NCI-H1417 (cell line): Measurements from ENCODE around the gene FBXO38.
A peak's percentile ranks its signal among the peaks of the same experiment; 100 is the strongest.

ENCODE experiments used
- DNase-seq, 3 experiments: peaks; one replicate each; lab custom pipeline; 2025; lab: John Stamatoyannopoulos, UW

Gene FBXO38

GRCh38 chr5:148386041-148386440, 2.3 kb downstream of the FBXO38 start:
- DNase-seq, result no peak

- no peak for DNase-seq
Measured at GRCh38 chr5:148387325-148387724, 3.6 kb downstream of the FBXO38 start.

GRCh38 chr5:148388696-148389095, 4.9 kb downstream of the FBXO38 start:
- no peak for DNase-seq

- DNase-seq, result no peak
Measured at GRCh38 chr5:148390914-148391313, 7.2 kb downstream of the FBXO38 start.

DNA sequence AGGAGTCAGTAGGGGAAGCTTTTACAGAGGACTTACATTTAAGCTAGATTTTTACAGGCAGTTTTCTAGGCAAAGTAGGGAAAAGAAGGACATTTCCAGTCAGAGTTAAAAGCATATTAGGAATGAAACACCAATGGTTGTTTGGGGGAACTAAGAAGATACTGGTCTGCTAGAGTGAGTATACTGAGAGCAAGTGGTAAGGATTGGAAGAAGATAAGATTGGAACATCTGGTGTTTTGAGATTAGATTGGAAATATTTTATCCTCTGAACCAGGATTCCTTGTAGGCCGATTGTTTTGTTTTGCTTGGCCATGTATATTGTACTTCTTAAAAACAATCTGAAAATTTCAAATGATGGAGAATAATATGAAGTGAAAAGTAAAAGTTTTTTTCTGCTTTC, 7.7 kb downstream of the FBXO38 start:
- DNase-seq, result no peak

DNA sequence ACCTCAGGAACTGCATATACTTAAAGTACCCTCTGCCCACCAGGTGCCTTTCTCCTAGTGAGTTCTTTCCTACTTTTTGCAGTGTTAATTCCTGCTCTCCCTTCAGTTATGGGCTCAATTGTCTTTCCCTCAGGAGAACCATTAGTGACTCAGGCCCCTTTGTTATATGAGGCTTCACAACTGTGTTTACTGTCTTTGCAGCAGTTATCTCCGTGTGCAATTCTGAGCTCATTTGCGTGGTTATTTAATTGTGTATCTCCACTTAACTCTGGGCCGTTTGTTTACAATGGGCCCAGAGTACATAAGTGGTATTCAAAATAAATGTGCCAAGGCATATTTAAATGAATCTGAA, 9.6 kb downstream of the FBXO38 start:
- peak; percentile 75 to 95 (median 86) for DNase-seq

DNA sequence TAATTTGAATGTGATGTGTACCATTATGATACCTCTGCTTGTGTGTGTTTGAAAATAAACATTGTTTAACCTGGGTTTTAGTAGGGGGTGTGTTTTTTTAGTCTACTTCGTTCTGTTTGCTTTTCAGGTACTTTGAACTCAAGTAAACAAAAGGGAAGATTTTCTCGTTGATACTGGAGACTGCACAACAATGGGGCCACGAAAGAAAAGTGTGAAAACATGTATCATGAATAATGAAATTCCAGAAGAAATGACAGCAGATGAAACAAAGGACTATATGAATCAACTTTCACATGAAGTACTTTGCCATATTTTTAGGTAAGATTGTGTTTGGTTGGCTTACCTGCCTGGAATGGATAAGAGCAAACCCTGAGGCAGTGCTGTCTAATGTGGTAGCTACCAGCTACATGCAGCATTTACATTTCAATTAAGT, 10.8 kb downstream of the FBXO38 start:
- peak in 2 of 3 experiments; percentile 1 to 40 for DNase-seq

GRCh38 chr5:148395031-148395430, 11.3 kb downstream of the FBXO38 start:
- no peak for DNase-seq

DNA sequence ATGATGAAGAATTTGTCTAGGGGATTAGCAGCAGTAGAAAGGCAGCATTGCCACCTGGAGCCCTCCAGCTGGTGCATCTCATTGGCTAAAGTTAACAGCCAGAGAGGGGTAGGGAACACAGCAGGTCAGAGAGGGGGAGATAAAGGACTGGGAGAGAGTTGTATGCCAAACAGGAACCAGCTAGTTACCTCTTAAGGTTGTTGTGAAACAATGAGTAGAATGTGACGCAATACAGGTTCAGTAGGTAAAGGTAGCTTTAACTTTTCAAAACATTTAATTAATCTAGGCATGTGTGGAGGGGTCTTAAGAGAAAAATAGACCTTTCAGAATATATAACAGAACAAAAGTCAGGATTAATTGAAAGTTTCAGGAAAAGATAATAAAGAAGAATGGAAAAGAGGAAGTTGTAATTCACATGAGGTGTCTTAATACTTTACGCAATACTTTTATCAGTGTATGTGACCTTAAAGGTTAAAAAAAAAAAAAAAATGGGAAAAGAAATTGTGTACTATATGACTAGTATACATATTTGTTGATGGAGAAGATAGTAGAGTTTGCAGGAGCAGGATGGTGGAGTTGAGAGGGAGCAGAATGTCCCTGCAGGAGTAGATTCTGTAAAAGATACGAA, 14.3 kb downstream of the FBXO38 start:
- peak in 1 of 3 experiments; percentile 15 for DNase-seq

- peak in 1 of 3 experiments; percentile 1 for DNase-seq
Measured at GRCh38 chr5:148398698-148399121, 15.0 kb downstream of the FBXO38 start.

DNA sequence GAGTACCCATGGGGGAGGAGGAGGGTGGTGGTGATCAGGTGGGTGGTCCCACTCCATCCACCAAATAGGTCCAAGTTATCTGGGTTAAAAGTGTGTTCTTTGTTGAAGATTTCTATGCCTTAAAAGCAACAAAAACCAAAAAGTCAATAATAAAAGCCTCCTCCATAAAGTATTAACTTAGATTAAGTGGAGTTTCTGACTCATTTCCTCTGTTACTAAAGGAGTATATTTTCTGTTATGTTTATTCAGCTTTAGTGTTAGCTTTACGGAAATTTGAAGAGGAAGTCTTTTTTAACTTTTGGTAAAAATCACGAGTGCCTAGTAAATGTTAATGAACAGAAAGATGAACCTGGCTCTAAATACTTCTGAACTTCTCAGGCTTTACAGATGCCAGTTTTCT, 17.8 kb downstream of the FBXO38 start:
- DNase-seq, result no peak

DNA sequence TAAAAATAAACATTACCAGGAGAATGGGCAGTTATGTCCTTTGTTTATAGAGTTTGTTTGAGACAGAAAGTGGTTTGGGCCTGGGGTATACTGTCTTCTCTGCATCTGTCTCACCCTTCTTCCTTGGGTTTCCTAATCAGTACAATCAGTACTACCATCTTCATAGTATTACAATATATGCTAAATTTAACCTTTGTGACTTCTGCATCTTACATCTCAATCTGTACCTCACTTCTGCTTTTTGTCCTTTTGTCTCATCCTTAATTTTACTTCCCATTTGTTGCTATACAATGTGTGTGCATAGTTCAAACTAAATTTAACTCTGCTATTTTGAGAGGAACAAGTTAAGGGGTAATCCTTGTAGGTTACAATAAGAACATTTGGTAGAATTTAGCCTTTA, 19.6 kb downstream of the FBXO38 start:
- no peak for DNase-seq

- no peak for DNase-seq
Measured at GRCh38 chr5:148406406-148406805, 22.6 kb downstream of the FBXO38 start.

DNA sequence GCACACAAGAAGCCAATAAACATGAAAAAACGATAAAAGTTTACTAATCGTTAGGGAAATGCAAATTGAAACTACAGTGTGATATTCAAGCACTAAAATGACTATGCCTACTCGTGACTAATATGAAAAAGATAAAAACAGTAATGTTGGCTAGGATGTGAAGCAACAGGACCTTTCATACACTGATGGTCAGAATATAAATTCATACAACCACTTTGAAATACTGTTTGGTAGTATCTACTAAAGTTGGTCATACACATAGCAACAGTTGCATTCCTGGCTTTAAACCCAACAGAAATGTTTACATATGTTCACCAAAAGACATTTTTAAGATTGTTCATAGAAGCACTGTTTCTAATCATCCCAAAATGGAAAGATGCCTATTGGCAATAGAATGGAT, 24.3 kb downstream of the FBXO38 start:
- no peak for DNase-seq

DNA sequence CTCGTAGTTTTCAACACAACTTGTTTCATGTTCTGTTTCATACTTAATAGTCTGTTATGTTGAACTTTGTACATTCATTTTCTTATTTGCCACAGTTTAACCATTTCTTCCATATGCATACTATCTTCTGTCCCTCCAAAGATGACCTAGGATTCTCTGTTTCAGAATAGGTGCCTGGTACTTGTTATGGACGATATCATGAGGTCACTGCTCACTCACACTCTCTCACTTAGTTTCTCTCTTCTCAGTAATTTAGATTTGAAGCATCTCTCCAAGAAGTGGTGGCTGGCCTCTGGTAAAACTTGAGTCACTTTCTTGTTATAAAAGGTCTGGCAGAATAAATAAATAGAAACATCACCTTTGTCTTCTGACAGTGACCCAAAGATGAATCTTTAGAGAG, 28.4 kb downstream of the FBXO38 start:
- DNase-seq, result no peak

DNA sequence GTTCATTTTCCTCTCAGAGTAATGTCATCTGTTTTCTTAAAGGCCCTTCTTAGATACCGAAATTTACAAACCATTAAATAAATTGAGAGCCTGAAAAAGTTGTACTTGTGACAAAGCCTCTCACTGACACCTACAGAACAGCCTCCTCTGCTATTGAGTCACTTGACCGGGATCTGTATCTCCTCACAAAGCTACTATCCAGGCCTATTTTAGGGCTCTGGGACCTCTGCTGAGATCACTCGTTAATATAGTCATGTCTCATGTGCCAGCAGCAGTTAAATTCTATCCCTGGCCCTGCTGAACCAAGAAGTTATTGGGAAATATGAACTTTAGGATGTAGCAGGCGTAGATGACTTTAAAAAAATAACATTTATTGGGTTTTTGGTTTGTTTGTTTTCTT, 31.1 kb downstream of the FBXO38 start:
- no peak for DNase-seq

DNA sequence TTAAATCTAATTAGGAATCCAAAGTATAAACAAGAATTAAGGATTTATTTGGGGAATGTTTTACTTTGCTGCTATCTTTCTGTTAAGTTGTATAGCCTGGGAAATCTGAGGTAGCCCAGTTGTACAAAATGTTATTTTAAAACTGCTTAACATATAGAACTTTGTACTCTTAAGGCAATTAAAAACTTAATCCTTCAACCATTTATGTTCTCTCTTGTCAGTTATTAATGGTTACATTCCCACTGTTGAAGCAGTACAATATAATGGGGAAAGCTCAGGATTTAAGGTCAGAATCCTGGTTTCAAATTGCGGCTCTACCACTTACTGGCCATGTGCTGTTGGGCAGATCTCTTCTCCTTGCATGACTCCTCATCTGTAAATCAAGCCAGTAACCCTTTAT, 32.7 kb downstream of the FBXO38 start:
- DNase-seq, result no peak

- no peak for DNase-seq
Measured at GRCh38 chr5:148416921-148417320, 33.2 kb downstream of the FBXO38 start.

GRCh38 chr5:148418511-148418910, 34.8 kb downstream of the FBXO38 start:
- DNase-seq, result no peak

DNA sequence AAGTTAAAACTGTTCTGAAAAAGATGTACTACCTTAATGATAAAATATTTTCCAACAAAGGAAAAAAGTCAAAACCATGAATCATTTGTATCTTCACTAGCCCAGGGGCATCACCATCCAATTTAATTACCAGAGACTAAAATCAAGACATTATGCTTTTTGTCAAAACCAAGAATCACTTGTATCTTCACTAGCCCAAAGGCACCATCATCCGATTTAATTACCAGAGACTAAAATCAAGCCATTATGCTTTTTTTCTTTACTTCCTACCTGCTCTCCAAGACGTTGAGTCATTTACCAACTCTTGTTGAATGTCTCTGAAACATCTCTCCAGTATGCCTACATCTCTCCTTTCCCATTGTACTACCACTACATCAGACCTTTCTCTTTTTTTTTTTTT, 37.9 kb downstream of the FBXO38 start:
- DNase-seq, result no peak

- no peak for DNase-seq
Measured at GRCh38 chr5:148425808-148426207, 42.0 kb downstream of the FBXO38 start.

DNA sequence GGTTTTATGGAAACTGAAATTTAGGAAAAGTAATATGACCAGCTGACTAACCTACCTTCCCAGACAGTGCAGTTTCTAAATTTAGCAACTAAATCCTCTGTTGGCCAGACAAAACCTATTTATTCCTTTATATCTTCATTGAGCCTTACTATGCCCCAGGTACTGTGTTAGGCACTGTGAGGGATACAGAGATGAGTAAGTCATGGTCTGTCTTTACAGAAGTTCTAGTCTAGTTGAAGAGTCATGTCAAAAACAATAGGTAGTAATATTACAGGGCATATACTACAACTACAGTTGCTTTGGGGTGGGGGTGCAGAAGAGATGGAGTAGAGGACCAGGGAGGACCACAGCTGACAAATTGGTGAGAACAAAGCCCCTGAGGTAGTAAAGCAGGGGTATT, 42.8 kb downstream of the FBXO38 start:
- no peak for DNase-seq

DNA sequence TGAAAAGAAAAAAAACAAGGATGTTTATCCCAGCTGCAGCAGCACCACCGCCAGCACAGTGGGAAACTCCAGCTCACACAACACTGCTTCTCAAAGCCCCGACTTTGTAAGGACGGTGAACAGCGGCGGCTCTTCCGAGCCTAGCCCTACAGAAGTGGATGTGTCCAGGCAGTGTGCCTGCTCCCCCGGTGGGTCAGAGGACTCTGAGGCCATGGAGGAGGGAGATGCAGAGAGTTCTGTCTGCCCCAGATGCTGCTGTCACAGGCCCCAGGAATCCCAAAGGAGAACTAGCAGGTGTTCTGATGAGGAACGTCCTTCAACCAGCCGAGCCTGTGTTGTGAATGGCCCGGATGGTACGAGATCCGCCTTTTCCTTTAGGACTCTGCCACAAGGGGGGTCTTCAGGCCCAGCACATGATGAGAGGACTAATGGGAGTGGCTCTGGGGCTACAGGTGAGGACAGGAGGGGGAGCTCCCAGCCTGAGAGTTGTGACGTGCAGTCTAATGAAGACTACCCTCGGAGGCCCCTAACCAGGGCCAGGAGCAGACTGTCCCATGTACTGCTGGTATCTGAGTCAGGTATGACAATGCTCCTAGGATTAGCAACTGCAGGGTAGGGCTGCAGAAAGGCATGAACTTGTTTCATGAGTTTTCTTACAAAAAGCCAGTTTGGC, 43.7 kb downstream of the FBXO38 start:
- no peak for DNase-seq

- DNase-seq, result no peak
Measured at GRCh38 chr5:148428848-148429247, 45.1 kb downstream of the FBXO38 start.
